Activated CD8-positive, alpha-beta T cell treated with anti-CD3 and anti-CD28 coated beads, Interleukin-2, amount 10 ng/mL, durations not matched to agents 7 days and 5 days (primary cell): Measurements from ENCODE around the gene NUP210. TPM values are rescaled to one million over a fixed set of nuclear protein-coding genes. Genes with fewer than 3 reads are reported as not detected.
"Not testable (repeated sequence)": the region's sequence is repeated elsewhere in the genome, so short reads cannot be mapped to it uniquely, and the experiment has no call there.

Experiments used
- ATAC-seq: fragments of 150-1000 bp; cut with Tn5 transposase; one replicate; pipeline ENCODE4 v1.10.0; 2021; ENCODE audit warnings: moderate library complexity
- CTCF ChIA-PET: fragments of 350-600 bp; sonication (Branson Sonifier 250); formaldehyde crosslinking; loops from one replicate; lab custom pipeline; 2021; ENCODE audit warnings: antibody characterized with exemption; lab: Charles Lee
- POLR2A ChIA-PET: fragments of 350-600 bp; sonication (Branson Sonifier 250); formaldehyde crosslinking; loops from one replicate; lab custom pipeline; 2021; ENCODE audit warnings: antibody characterized with exemption; lab: Charles Lee
- DNase-seq: peaks from one replicate; pipeline ENCODE4 v3.0.0-alpha.2; 2020
- H3K27ac Mint-ChIP-seq: one replicate; pipeline ENCODE4 v1.8.0; 2021; ENCODE audit warnings: mild to moderate bottlenecking, mixed read lengths
- H3K27me3 Mint-ChIP-seq: one replicate; pipeline ENCODE4 v1.8.0; 2021; ENCODE audit warnings: low read depth, mixed read lengths
- H3K36me3 Mint-ChIP-seq: one replicate; pipeline ENCODE4 v1.8.0; 2021; ENCODE audit warnings: low read depth, mixed read lengths
- H3K4me1 Mint-ChIP-seq: one replicate; pipeline ENCODE4 v1.8.0; 2021; ENCODE audit warnings: low read depth, mixed read lengths
- H3K4me3 Mint-ChIP-seq: one replicate; pipeline ENCODE4 v1.8.0; 2021; ENCODE audit warnings: mild to moderate bottlenecking, mixed read lengths
- H3K9me3 Mint-ChIP-seq: one replicate; pipeline ENCODE4 v1.8.0; 2022; ENCODE audit warnings: mixed read lengths; ENCODE audit not compliant: insufficient read depth
- total RNA-seq, 2 experiments: library from RNA; stranded (reverse); gene quantifications; one replicate each; pipeline ENCODE4 v1.2.3, GENCODE V29; 2021

Gene NUP210
- total RNA-seq, 2 experiments from 2014 or later = 202 to 206 TPM

DNA sequence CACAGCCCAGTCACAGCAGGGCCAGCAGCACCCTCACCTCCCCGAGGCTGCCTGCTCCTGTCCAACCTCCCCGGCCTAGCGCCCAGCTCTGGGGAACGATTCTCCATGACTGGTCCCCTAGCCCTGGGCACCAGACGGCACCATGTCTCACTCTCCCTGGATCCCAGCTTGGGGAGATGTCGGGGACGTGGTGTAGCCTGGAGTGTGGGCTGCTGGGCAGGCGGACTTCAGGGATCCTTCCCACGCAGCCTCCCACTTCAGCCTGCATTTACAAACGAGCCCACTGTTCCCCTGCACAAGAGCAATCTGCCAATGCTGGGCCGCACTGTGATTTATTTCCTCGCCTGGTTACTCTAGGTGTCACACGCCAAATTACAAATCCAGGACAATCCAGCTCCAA, 31.3 kb downstream of the NUP210 start:
- H3K4me3 Mint-ChIP-seq = no peak overlapping the region
- no peaks in the 10 kb centered on the region for H3K9me3 Mint-ChIP-seq
- ChIA-PET POLR2A (no interaction called here), CTCF (interaction anchor here (1.2 to 9.6 kb wide), 4 partner anchors 28 to 297 kb away, joined by 3 to 54 read pairs (median 11); no protein-coding TSS in a partner anchor)
- DNase-seq = no peak
- peaks cover 27% of the 10 kb centered on the region for H3K4me1 Mint-ChIP-seq
- H3K36me3 Mint-ChIP-seq = peaks cover 83% of the 10 kb centered on the region
- H3K27ac Mint-ChIP-seq = no peak overlapping the region
- ATAC-seq = no peak
- H3K27me3 Mint-ChIP-seq = no peaks in the 10 kb centered on the region

DNA sequence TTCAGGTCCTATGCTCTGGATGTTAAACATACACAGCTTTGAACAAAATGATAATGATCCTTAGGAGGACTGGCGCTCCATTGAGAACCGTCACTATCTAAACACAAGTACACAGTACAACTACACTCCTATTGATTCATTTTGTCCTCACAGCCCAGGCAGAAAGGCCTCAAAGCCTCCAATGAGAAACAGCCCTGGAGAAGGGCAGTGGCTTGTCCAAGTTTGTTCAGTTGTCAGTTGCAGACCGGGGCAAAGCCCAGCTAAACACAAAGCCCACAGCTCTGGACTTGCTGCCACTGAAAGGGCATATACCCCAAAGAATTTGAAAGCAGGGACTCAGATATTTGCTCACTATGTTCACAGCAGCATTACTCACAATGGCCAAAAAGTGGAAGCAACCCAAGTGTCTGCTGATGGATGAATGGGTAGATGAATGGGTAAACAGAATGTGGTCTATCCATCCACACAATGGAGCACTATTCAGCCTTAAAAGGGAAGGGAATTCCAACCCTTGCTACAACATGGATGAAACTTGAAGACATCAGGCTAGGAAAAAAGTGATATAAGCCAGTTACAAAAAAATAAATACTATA, 34.7 kb downstream of the NUP210 start:
- no peak for DNase-seq
- Mint-ChIP-seq H3K4me3 (no peak overlapping the region), H3K27me3 (no peaks in the 10 kb centered on the region), H3K36me3 (peaks cover 85% of the 10 kb centered on the region), H3K9me3 (no peaks in the 10 kb centered on the region), H3K27ac (no peak overlapping the region), H3K4me1 (peaks cover 22% of the 10 kb centered on the region)
- no peak for ATAC-seq
- ChIA-PET POLR2A (no interaction called here), CTCF (interaction anchor here (0.6 to 9.6 kb wide), 2 partner anchors 67 to 355 kb away, joined by 3 to 54 read pairs; no protein-coding TSS in a partner anchor)

DNA sequence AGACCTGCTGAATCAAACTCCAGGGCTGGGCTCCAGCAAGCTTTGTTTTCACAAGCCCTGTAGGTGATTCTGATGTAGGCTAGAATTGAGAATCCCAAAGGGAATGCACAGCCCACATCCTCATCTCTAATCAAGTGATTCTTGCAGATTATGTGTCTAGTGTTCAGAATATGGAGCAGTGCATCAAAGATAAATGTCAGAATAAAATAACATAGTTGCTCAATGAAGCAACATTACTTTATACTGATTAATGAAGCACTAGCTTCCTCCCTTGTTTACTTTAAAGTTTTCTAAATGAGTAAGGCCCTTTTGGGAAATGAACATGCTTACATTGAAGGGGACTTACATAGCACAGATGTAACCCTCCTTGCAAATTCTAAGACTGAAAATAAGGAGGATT, 39.2 kb downstream of the NUP210 start:
- POLR2A ChIA-PET = no interaction called here
- no peak for ATAC-seq

DNA sequence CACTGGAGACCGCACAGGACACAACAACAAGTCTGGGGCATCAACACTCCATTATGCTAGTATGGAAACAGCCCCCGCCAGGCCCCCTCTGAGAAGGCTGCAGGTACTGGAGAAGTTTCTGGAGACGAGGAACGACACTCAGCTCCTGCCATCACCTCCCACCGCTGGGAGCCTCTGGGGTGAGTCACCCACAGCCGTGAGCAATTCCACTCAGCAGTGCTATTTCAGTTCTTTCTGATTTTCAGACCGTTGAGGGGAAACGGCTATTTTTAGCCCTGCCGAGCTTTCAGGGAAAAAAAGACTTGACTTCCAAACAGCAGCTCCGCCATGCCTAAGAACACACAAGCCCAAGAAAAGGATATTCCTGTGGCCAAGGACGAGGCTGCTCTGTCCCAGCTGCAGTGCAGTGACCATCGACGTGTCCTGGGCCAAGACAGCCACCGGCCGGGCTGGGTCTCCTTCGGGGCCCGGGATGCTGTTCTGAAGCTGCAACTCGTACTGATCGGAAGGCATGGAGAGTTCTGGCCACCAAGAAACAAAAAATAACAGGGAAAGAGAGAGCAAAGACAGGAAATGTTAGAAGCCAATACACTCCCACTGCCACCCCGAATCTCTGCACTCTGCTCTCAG, 40.8 kb downstream of the NUP210 start:
- ChIA-PET POLR2A (no interaction called here), CTCF (interaction anchor here (1.7 to 2.2 kb wide), 2 partner anchors 73 to 74 kb away, joined by 5 to 15 read pairs; no protein-coding TSS in a partner anchor)
- DNase-seq (no peak), ATAC-seq (no peak)
- H3K27me3 Mint-ChIP-seq = no peaks in the 10 kb centered on the region
- no peak overlapping the region for H3K27ac Mint-ChIP-seq
- H3K36me3 Mint-ChIP-seq = peaks cover 71% of the 10 kb centered on the region
- no peaks in the 10 kb centered on the region for H3K9me3 Mint-ChIP-seq
- no peaks in the 10 kb centered on the region for H3K4me1 Mint-ChIP-seq
- no peak overlapping the region for H3K4me3 Mint-ChIP-seq

More for the DNA sequence above, 39.2 kb downstream of the NUP210 start:
- no peak for DNase-seq
- Mint-ChIP-seq H3K9me3 (no peaks in the 10 kb centered on the region), H3K36me3 (peaks cover 78% of the 10 kb centered on the region), H3K4me3 (no peak overlapping the region), H3K4me1 (no peaks in the 10 kb centered on the region), H3K27ac (no peak overlapping the region), H3K27me3 (no peaks in the 10 kb centered on the region)
- CTCF ChIA-PET = interaction anchor here (1.7 to 2.2 kb wide), 2 partner anchors 72 to 289 kb away, joined by 7 to 15 read pairs; no protein-coding TSS in a partner anchor

DNA sequence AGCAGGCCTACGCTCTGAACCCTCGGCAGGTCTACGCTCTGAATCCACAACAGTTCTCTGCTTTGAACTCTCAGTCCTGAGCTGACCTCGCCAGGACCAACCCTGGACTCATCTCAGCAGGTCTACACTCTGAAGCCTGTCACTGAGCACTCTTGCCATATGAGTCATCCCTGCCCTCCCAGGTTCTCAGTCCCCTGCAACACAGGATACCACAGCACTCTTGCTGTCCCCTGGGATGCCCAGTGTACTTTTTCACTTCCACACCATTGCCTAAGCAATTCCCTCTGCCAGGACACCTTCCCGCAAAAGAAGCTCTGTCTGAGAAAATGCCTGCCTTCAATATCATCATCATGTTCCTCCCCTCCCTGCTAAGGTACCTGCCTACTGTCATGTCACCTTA, 42.0 kb downstream of the NUP210 start:
- CTCF ChIA-PET = interaction anchor here (1.7 kb wide), 1 partner anchor 74 kb away, joined by 5 read pairs; no protein-coding TSS in a partner anchor
- POLR2A ChIA-PET = interaction anchor here (0.6 kb wide), 1 partner anchor 40 kb away, joined by 3 read pairs; no protein-coding TSS in a partner anchor
- Mint-ChIP-seq H3K9me3 (no peaks in the 10 kb centered on the region), H3K4me1 (no peaks in the 10 kb centered on the region), H3K27ac (peak overlapping the region; percentile 43), H3K36me3 (peaks cover 62% of the 10 kb centered on the region), H3K27me3 (no peaks in the 10 kb centered on the region), H3K4me3 (no peak overlapping the region)
- ATAC-seq = no peak
- no peak for DNase-seq

DNA sequence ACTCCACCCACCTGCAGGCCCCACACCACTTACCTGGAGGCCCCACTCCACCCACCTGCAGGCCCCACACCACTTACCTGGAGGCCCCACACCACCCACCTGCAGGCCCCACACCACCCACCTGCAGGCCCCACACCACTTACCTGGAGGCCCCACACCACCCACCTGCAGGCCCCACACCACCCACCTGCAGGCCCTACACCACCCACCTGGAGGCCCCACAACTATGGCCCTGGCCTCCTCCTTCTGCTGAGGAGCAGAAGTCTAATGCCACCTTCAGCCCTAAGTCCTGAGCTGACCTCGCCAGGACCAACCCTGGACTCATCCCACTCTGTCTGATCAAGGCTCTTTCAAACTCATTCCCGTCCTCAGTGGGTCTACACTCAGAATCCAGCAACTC, 42.4 kb downstream of the NUP210 start:
- Mint-ChIP-seq H3K36me3 (peaks cover 59% of the 10 kb centered on the region), H3K27ac (peak overlapping the region; percentile 43)
- DNase-seq, ATAC-seq, H3K27me3 Mint-ChIP-seq, POLR2A ChIA-PET, H3K4me3 Mint-ChIP-seq, H3K9me3 Mint-ChIP-seq, H3K4me1 Mint-ChIP-seq: not testable (repeated sequence)
- CTCF ChIA-PET = interaction anchor here (1.7 kb wide), 1 partner anchor 75 kb away, joined by 5 read pairs; no protein-coding TSS in a partner anchor

DNA sequence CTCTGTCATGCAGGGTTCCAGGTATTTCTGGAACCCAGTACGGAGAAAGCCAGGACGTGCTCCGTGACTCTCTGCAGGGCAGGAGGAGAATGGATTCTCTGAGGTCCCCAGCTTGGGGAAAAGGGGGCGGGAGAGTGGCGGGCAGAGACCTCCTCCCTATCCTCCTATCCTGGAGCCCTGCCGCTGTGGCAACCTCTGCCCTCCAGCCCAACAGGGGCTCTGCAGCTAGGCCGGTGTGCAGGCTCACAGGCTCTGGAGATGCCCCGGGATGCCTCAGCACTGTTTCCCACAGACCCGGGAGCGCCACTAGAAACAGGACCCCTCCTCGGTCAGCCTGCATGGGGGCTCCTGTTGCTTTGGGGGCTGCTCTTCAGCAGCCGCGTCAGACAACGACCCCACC, 43.1 kb downstream of the NUP210 start:
- H3K27ac Mint-ChIP-seq = no peak overlapping the region
- ATAC-seq = no peak

DNA sequence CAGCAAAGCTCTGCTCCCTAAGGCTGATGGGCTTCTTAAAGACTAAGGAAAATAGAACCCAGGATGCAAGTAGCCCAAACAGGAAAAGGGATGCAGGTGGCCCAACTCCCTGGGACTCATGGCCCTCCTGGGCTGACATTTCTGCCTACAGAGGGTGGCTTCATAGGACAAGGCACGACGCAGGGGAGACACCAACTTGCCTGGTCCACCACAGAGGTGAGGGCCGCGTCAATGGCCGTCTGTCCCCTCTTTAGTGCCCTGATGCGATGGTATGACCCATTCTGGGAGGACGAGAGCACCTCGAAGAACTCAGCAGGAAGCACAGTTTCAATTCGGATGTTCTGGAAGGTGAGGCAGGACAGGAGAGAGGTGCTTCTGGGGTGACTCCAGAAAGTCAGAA, 44.0 kb downstream of the NUP210 start:
- no peaks in the 10 kb centered on the region for H3K27me3 Mint-ChIP-seq
- ChIA-PET CTCF (no interaction called here), POLR2A (no interaction called here)
- H3K4me3 Mint-ChIP-seq = no peak overlapping the region
- ATAC-seq = no peak
- peaks cover 54% of the 10 kb centered on the region for H3K36me3 Mint-ChIP-seq
- no peak overlapping the region for H3K27ac Mint-ChIP-seq
- DNase-seq = no peak
- H3K4me1 Mint-ChIP-seq = no peaks in the 10 kb centered on the region
- no peaks in the 10 kb centered on the region for H3K9me3 Mint-ChIP-seq

More for the DNA sequence above, 43.1 kb downstream of the NUP210 start:
- peaks cover 56% of the 10 kb centered on the region for H3K36me3 Mint-ChIP-seq
- DNase-seq = no peak
- CTCF ChIA-PET = no interaction called here
- H3K4me3 Mint-ChIP-seq = no peak overlapping the region
- H3K9me3 Mint-ChIP-seq = no peaks in the 10 kb centered on the region
- no peaks in the 10 kb centered on the region for H3K4me1 Mint-ChIP-seq
- POLR2A ChIA-PET = no interaction called here
- no peaks in the 10 kb centered on the region for H3K27me3 Mint-ChIP-seq

DNA sequence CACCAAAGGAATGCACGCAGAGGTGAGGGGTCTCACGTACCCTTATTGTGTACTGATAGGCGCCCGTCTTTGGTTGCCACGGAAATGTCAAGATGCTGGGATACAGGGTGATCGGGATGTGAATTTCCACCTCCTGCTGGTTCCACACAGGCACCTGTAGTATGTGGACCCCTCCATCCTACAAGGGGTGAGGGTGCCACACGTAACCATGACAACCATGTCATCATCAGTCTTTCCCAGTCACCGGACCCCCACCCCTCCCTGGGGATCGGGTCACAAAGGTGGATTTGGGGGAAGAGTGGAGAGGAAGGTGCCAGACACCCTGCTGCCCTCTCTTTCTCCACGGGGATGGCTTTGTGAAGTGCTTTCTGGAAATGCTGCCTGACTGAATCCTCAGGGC, 44.7 kb downstream of the NUP210 start:
- no peaks in the 10 kb centered on the region for H3K9me3 Mint-ChIP-seq
- no peaks in the 10 kb centered on the region for H3K4me1 Mint-ChIP-seq
- H3K27me3 Mint-ChIP-seq = no peaks in the 10 kb centered on the region
- no peak overlapping the region for H3K27ac Mint-ChIP-seq
- no peak for ATAC-seq
- DNase-seq = no peak
- H3K4me3 Mint-ChIP-seq = no peak overlapping the region
- CTCF ChIA-PET = no interaction called here
- H3K36me3 Mint-ChIP-seq = peaks cover 56% of the 10 kb centered on the region
- POLR2A ChIA-PET = no interaction called here

DNA sequence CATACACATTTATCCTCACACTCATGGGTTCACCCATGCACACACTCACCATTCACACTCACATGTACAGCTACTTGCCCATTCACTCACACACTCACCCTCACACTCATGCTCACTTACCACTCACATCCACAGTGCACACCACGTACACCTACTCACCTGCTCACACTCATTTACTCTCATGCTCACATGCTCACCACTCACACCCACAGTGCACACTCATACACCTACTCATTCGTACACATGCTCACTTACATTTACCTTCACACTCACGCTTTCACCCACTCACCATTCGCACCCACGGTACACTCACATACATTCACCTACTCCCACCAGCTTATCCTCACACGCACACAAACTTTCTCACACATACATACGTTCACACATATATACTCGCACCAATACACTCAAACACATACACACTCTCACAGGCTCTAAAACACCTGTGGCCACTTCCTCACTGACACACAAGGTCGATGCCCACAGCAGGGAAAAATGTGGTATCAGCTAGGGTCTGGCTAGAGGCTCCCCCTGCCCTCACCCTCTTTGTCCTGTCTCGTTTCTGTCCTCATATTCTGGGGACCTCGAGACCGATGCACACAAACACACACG, 46.0 kb downstream of the NUP210 start:
- H3K36me3 Mint-ChIP-seq = peaks cover 57% of the 10 kb centered on the region
- no peak overlapping the region for H3K27ac Mint-ChIP-seq
- ChIA-PET CTCF (no interaction called here), POLR2A (no interaction called here)
- H3K4me3 Mint-ChIP-seq = no peak overlapping the region
- DNase-seq = no peak
- H3K27me3 Mint-ChIP-seq = no peaks in the 10 kb centered on the region
- no peak for ATAC-seq
- no peaks in the 10 kb centered on the region for H3K9me3 Mint-ChIP-seq
- H3K4me1 Mint-ChIP-seq = no peaks in the 10 kb centered on the region

DNA sequence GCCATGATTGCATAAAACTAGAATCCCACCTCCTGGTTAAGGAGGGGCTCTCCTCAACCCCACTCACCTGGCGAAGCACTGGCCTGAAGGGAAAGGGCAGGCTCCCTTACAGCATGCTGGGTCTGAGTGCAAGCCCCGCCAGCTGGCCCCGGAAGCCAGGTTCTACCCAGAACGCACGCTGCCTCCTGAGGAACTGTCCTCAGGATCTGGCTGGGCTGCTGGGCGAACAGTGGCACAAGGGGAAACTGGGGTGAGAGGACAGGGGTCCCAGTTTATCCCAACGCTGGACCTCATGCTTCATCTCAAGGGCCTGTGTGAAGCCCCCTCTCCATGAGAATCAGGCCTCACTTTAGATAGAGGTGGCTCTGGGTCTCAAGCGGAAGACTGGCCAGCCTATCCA, 47.5 kb downstream of the NUP210 start:
- Mint-ChIP-seq H3K36me3 (peaks cover 51% of the 10 kb centered on the region), H3K4me3 (no peak overlapping the region), H3K27ac (peak overlapping the region; percentile 47), H3K27me3 (no peaks in the 10 kb centered on the region), H3K9me3 (no peaks in the 10 kb centered on the region), H3K4me1 (no peaks in the 10 kb centered on the region)
- DNase-seq (no peak), ATAC-seq (no peak)
- ChIA-PET POLR2A (no interaction called here), CTCF (no interaction called here)

DNA sequence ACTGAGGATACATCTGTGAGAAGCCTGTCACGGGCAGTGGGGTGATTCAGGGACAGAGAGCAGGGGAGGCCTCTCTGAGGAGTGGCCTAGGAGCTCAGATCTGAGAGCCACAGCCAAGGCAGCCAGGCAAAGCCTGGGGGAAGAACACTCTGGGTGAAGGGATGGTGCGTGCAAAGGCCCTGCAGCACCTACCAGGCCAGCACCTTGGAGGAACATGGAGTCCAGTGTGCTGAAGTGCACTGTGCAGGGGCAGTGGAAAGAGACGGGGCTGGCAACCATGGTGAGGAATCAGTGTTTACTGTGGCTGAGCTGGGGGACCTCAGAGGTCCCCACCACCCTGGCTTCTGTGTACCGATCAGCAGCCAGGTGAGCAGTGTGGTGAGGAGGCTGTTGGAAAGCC, 48.0 kb downstream of the NUP210 start:
- no peaks in the 10 kb centered on the region for H3K9me3 Mint-ChIP-seq
- POLR2A ChIA-PET = no interaction called here
- ATAC-seq = no peak
- no peaks in the 10 kb centered on the region for H3K27me3 Mint-ChIP-seq
- CTCF ChIA-PET = no interaction called here
- no peak overlapping the region for H3K4me3 Mint-ChIP-seq
- H3K4me1 Mint-ChIP-seq = no peaks in the 10 kb centered on the region
- peak overlapping the region; percentile 47 for H3K27ac Mint-ChIP-seq
- no peak for DNase-seq
- peaks cover 51% of the 10 kb centered on the region for H3K36me3 Mint-ChIP-seq
